Stimulated activated CD4-positive, alpha-beta T cell treated with anti-CD3 and anti-CD28 coated beads, TNF-alpha, amount 100 ng/mL, for 24 hours (primary cell): ENCODE results near the gene AGO1.
"Not testable (repeated sequence)": the region's sequence is repeated elsewhere in the genome, so short reads cannot be mapped to it uniquely, and the experiment has no call there.

Source experiments
- DNase-seq, 3 experiments: peaks; one replicate each; pipeline ENCODE4 v3.0.0-alpha.2; 2020; ENCODE audit warnings: low read depth in 3 of 3

The AGO1 gene

GRCh38 chr1:35972631-35973030 lies 89.6 kb downstream of the AGO1 start:
- not testable (repeated sequence) for DNase-seq

- DNase-seq, result no peak
Measured at GRCh38 chr1:35980090-35980489, 97.1 kb downstream of the AGO1 start.
